ELF-1 (cell line): ENCODE results near the gene RFNG.

Source experiments
- DNase-seq: peaks from one replicate; pipeline ENCODE4 v3.0.0-alpha.2; 2016; ENCODE audit warnings: low read depth, low spot score

The RFNG gene

GRCh38 chr17:82078433-82078832 is 26.8 kb upstream of the RFNG start:
- no peak for DNase-seq

- DNase-seq: peak; percentile 29
These were observed 26.2 kb upstream of the RFNG start for GRCh38 chr17:82077617-82078358.

GRCh38 chr17:82076785-82077591 is 25.4 kb upstream of the RFNG start:
- no peak for DNase-seq

DNA sequence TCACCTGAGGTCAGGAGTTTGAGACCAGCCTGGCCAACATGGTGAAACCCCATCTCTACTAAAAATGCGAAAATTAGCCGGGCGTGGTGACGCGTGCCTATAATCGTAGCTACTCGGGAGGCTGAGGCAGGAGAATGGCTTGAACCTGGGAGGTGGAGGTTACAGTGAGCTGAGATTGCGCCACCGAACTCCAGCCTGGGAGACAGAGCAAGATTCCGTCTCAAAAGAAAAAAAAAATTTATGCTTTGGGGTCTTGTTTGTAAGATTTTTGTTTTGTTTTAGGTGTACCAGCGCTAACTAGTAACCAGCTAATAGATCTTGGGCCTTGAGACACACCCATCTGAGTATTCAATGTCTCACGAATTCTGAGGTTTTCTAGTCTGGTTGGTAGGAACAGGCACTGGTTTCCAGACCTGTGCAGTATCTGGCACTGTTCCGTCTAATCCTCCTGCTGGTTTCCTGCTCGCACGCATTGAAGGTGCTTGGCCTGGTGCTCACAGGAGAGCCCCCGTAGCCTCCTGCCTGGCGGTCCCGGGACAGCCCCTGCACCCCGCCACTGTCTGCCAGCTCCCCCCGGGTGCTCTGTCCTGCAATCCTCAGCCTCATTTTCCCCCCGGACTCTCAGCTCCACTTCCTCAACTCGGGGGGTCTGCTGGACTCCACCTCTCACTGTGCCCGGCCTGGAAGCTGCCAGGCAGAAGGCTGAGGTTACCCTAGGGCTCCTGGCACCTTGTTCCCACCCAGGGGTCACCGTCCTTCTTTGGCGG is 24.6 kb upstream of the RFNG start:
- no peak for DNase-seq

GRCh38 chr17:82073446-82073845 is 21.8 kb upstream of the RFNG start:
- no peak for DNase-seq

GRCh38 chr17:82072827-82073226 is 21.2 kb upstream of the RFNG start:
- no peak for DNase-seq

- DNase-seq: no peak
These were observed 19.0 kb upstream of the RFNG start for GRCh38 chr17:82070611-82071010.

DNA sequence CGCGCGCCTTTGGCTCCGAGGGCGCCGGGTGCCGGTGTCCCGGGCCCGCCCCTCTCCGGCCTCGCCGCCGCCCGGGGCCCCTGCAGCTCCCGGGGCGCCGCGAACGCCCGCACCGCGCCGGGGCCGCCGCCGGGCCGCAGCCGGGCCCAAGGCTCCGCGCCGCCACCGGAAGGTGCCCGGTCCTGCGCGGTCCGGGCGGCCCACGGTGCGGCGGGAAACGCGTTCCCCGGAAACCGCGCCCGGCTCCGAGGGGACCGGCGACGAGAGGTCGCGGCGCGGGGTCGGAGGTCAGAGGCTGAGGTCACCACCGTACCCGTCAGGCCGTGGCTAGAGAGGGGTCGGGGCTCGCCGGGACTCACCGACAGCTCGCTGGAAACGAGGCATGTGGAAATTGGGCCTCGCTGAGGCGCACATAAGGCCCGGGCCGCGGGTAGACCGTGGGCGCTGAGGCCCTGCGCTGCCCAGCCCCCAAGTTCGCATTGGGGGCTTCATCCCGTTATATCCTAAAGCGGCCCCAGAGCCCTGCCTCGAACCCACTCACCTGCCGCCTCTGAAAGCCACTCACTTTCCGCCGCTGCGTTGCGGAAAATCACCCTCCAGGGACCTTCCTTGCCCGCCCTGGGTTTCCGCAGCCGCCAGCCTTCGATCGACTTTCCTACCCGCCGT is 14.2 kb upstream of the RFNG start, which contains the start of gene DUS1L:
Gene DUS1L (minus strand): TSS at position 167 of the 666 bp plus-strand sequence. CDS start 745 bp downstream, outside the sequence.
- DNase-seq: peak; percentile 65

- no peak for DNase-seq
These were observed 13.6 kb upstream of the RFNG start for GRCh38 chr17:82065193-82065637.

GRCh38 chr17:82064433-82065192 is 13.0 kb upstream of the RFNG start:
- no peak for DNase-seq

GRCh38 chr17:82063424-82064415 is 12.1 kb upstream of the RFNG start:
- no peak for DNase-seq

- no peak for DNase-seq
These were observed 11.4 kb upstream of the RFNG start for GRCh38 chr17:82062984-82063368.

GRCh38 chr17:82062076-82062983 is 10.7 kb upstream of the RFNG start:
- no peak for DNase-seq

GRCh38 chr17:82061047-82061925 is 9.7 kb upstream of the RFNG start:
- DNase-seq: no peak

- no peak for DNase-seq
These were observed 9.0 kb upstream of the RFNG start for GRCh38 chr17:82060614-82061013.

GRCh38 chr17:82060001-82060380 is 8.4 kb upstream of the RFNG start:
- DNase-seq: no peak

GRCh38 chr17:82059272-82060000 is 7.8 kb upstream of the RFNG start:
- DNase-seq: no peak
